GM12892 (cell line): ENCODE measurements around the gene FALEC.

Experiments used
- DNase-seq: peaks from one replicate; pipeline ENCODE4 v3.0.0; 2011; ENCODE audit not compliant: insufficient read length
- FAIRE-seq: peaks from 2 replicates; lab custom pipeline; 2011; peaks lifted over from hg19 to GRCh38; lab: Jason Lieb, UNC
- POLR2A ChIP-seq: IDR thresholded peaks from 2 replicates; pipeline ENCODE4 v1.6.1; 2011; ENCODE audit warnings: low read depth, low read length, control low read depth
- POLR2AphosphoS5 ChIP-seq: IDR thresholded peaks from 2 replicates; pipeline ENCODE4 v1.6.1; 2011; ENCODE audit warnings: low read depth, low read length, control low read depth
- TAF1 ChIP-seq: IDR thresholded peaks from 2 replicates; pipeline ENCODE4 v1.6.1; 2011; ENCODE audit warnings: low read depth, mild to moderate bottlenecking, control low read depth, low read length, borderline replicate concordance

Gene FALEC

DNA sequence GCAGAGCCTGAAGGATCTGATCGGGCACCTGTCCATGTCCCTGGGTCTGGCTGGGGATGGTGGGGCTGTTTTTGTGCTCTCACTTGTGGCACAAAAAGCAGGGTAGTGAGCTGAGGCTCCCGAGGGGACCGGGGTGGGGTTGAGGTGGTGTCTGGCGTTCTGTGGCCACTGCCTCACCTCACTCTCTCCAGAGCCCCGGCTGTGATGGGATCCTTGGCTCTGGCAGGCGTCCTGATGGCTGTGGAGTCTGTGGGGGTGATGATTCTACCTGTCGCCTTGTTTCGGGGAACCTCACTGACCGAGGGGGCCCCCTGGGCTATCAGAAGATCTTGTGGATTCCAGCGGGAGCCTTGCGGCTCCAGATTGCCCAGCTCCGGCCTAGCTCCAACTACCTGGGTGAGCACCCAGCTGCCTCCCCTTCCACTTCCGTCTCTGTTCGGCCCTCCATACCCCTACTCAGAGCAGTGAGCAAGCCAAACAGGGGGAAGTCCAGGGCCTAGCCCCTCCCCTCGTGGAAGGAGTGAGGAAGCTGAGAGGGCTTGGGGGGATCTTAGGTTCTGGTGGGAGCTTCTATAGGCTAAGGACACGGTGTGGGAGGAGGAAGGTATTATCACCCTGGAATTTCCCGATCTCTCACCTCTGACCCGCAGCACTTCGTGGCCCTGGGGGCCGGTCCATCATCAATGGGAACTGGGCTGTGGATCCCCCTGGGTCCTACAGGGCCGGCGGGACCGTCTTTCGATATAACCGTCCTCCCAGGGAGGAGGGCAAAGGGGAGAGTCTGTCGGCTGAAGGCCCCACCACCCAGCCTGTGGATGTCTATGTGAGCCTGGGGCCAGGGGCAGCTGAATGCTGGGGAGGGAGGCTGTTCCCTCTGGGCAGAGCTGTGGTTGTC, 40.7 kb downstream of the FALEC start:
- FAIRE-seq = no peak
- TF ChIP-seq POLR2A (no peak), TAF1 (no peak), POLR2AphosphoS5 (no peak)
- no peak for DNase-seq

DNA sequence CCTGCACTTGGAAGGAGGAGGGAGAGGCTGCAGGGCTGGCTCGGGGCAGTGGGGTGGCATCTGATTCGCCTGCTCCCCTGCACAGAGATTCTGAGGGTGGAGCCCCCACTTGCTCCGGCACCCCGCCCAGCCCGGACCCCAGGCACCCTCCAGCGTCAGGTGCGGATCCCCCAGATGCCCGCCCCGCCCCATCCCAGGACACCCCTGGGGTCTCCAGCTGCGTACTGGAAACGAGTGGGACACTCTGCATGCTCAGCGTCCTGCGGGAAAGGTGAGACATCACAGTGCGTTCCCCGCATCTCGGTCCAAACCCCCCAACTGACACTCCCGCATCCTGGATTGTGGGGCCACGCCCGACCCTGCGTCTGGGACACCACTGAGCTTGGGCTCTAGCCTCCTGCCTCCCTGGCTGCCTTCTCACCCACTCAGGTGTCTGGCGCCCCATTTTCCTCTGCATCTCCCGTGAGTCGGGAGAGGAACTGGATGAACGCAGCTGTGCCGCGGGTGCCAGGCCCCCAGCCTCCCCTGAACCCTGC, 41.6 kb downstream of the FALEC start:
- no peak for FAIRE-seq
- DNase-seq = peak; percentile 9
- TF ChIP-seq POLR2A (no peak), TAF1 (no peak), POLR2AphosphoS5 (no peak)

DNA sequence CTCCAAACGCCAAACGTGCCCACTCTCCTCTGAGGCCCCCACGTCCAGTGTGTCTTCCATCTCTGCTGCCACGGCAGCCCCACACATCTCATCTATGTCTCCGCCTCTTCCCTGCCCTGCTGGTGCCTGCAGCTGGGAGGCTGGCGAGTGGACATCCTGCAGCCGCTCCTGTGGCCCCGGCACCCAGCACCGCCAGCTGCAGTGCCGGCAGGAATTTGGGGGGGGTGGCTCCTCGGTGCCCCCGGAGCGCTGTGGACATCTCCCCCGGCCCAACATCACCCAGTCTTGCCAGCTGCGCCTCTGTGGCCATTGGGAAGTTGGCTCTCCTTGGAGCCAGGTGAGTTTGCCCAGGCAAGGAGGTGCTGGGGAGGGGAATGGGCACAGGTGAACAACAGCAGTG, 42.3 kb downstream of the FALEC start:
- FAIRE-seq (no peak), DNase-seq (no peak)
- no peak for TF ChIP-seq POLR2AphosphoS5
- no peak for TF ChIP-seq TAF1
- TF ChIP-seq POLR2A = no peak

DNA sequence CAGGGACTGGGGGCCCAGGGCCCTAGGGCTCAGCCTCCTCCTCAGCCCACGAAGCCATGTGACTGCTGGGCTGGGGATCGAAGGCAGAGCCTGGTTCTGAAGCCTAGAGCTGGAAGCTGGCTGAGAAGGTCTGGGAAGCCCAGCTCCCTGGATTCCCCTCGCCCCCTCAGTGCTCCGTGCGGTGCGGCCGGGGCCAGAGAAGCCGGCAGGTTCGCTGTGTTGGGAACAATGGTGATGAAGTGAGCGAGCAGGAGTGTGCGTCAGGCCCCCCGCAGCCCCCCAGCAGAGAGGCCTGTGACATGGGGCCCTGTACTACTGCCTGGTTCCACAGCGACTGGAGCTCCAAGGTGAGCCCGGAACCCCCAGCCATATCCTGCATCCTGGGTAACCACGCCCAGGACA, 42.8 kb downstream of the FALEC start:
- TF ChIP-seq POLR2AphosphoS5 (no peak), POLR2A (no peak), TAF1 (no peak)
- no peak for DNase-seq
- no peak for FAIRE-seq

DNA sequence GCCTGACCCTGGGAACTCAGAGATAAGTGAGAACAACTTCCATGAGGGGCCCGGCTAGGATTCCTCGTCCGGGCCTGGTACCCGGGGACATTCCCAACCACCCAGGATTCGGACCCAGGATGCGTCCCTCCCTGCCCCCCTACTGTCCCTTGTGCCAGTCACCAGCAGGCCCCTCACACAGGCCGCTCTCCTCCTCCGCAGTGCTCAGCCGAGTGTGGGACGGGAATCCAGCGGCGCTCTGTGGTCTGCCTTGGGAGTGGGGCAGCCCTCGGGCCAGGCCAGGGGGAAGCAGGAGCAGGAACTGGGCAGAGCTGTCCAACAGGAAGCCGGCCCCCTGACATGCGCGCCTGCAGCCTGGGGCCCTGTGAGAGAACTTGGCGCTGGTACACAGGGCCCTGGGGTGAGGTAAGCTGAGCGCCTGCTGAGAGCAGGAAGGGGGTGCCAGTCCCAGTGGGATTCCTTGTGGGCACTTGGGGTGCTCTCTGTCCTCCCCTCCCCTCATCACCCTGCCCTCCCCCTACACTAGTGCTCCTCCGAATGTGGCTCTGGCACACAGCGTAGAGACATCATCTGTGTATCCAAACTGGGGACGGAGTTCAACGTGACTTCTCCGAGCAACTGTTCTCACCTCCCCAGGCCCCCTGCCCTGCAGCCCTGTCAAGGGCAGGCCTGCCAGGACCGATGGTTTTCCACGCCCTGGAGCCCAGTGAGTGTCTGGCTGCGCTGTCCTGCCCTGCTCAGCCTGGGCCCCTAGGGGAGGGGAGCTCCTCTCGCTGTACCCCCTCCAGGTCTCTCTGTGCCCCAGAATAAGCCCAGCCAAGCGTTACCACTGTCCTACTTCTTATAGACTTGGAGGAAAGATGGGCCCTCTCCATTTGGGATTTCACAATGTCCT, 43.5 kb downstream of the FALEC start:
- TF ChIP-seq TAF1 (no peak), POLR2AphosphoS5 (no peak), POLR2A (no peak)
- peak; percentile 19 for DNase-seq
- no peak for FAIRE-seq

DNA sequence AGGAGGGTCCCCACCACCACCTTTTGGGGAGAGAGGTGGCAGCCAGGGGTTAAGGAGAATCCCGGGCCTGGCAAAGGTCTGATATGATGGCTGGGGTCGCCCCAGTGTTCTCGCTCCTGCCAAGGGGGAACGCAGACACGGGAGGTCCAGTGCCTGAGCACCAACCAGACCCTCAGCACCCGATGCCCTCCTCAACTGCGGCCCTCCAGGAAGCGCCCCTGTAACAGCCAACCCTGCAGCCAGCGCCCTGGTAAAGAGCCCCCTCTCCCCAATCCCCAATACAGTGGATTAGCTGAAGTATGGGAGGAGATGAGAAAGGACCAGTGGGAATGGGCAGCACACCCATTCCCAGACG, 44.1 kb downstream of the FALEC start:
- no peak for TF ChIP-seq POLR2A
- no peak for TF ChIP-seq POLR2AphosphoS5
- no peak for TF ChIP-seq TAF1
- DNase-seq (no peak), FAIRE-seq (no peak)

DNA sequence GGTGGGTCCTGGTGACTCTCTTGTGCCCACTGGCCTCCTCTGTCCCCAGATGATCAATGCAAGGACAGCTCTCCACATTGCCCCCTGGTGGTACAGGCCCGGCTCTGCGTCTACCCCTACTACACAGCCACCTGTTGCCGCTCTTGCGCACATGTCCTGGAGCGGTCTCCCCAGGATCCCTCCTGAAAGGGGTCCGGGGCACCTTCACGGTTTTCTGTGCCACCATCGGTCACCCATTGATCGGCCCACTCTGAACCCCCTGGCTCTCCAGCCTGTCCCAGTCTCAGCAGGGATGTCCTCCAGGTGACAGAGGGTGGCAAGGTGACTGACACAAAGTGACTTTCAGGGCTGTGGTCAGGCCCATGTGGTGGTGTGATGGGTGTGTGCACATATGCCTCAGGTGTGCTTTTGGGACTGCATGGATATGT, 44.5 kb downstream of the FALEC start:
- DNase-seq (peak; percentile 86), FAIRE-seq (peak; percentile 92)
- TF ChIP-seq POLR2AphosphoS5 (no peak), POLR2A (no peak), TAF1 (no peak)

DNA sequence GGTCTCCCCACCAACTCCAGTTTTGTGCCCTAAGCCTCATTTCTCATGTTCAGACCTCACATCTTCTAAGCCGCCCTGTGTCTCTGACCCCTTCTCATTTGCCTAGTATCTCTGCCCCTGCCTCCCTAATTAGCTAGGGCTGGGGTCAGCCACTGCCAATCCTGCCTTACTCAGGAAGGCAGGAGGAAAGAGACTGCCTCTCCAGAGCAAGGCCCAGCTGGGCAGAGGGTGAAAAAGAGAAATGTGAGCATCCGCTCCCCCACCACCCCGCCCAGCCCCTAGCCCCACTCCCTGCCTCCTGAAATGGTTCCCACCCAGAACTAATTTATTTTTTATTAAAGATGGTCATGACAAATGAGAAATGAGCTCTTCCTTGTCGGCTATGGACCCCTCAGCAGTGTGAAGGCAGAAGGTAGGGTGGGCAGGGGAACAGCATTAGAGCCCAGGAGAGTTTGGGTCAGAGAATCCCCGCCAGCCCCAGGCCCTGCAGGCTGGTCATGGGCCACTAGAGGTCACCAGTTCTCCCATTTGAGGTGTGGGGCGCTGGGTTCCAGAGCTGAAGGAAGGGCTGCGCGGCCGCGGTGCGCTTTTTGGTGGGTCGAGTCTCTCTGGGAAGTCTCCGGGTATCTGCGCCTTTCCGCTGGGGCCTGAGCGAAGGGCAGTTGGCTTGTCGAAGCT, 45.2 kb downstream of the FALEC start:
- peak; percentile 72 for DNase-seq
- TF ChIP-seq TAF1 = no peak
- no peak for TF ChIP-seq POLR2A
- peak; percentile 21; the same call in 1 of the 2 replicates for TF ChIP-seq POLR2AphosphoS5
- FAIRE-seq = peak; percentile 60

DNA sequence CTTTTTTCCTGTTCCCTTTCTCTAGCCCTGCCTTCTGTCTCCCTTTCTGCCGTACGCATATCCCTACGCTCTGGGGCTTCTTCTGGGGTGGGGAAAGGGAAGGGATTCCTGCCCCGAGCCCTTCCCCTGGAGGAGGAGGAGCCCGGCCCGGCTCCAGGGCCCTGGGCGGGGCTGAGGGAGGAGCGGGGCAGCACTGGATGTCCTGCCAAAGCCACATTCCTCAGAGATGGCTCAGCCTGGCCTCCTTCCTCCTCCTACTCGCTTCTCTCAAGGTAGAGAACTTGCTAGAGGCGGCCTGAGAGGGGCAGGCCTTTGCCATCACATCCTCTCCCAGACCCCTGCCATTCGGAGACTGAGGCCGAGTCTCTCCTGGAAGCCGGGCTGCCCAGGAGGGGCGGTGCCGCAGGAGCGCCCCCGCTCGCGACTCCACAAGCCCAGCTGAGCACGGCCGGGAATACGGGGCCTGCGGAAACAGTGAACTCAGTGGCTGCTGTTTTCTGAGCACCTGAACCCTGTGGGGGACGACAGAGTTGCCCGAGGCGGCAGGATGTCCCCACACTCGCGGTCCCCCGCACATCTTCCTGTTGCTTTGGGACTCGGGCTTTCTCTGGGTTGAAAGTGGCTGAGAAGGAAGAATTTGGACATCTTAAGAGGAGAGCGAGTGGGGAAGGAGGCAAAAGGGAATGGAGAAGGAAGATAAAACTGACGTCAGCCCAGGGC, 45.9 kb downstream of the FALEC start:
- DNase-seq = peak; percentile 54
- peak; percentile 73 for FAIRE-seq
- TF ChIP-seq POLR2AphosphoS5 = peak; percentile 14; the same call in 1 of the 2 replicates
- no peak for TF ChIP-seq TAF1

DNA sequence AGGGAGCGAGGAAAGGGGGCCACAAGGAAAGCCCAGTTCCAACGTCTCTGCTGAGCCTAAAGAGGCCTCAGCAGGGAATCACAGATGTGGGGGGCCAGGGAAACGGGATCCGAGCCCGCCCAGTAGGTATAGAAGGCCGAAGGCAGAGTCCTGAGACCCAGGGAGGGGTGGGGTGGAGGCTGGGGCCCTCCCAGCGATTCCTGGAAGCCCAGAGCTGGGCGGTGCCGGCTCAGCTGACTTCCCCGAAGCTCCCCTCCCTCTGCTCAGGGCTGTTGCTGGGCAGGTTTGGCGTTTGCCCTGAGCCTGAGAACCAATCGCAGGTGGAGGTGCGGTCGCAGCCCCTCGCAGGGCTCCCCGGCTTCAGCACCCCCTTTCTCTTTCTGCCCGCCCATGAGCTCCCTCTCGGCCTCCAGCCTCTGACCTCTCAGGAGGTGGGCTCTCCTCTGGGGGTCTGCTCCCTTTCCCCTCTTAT, 46.5 kb downstream of the FALEC start:
- FAIRE-seq (peak; percentile 87), DNase-seq (peak; percentile 69)
- TF ChIP-seq POLR2AphosphoS5 (peak; percentile 18; the same call in 1 of the 2 replicates), POLR2A (peak; percentile 55; the same call in 1 of the 2 replicates), TAF1 (no peak)
